ENCODE measurements around the gene OR13J1. TPM values are rescaled to one million over a fixed set of nuclear protein-coding genes. Genes with fewer than 3 reads are reported as not detected.

OR13J1 gene
- total RNA-seq, 1 donor from 2014 or later: not detected

- no peak overlapping the region for H3K4me3 ChIP-seq
- no peak overlapping the region for H3K27ac ChIP-seq
- ATAC-seq (no peak), DNase-seq (no peak)
- TF ChIP-seq, protein P1, sequence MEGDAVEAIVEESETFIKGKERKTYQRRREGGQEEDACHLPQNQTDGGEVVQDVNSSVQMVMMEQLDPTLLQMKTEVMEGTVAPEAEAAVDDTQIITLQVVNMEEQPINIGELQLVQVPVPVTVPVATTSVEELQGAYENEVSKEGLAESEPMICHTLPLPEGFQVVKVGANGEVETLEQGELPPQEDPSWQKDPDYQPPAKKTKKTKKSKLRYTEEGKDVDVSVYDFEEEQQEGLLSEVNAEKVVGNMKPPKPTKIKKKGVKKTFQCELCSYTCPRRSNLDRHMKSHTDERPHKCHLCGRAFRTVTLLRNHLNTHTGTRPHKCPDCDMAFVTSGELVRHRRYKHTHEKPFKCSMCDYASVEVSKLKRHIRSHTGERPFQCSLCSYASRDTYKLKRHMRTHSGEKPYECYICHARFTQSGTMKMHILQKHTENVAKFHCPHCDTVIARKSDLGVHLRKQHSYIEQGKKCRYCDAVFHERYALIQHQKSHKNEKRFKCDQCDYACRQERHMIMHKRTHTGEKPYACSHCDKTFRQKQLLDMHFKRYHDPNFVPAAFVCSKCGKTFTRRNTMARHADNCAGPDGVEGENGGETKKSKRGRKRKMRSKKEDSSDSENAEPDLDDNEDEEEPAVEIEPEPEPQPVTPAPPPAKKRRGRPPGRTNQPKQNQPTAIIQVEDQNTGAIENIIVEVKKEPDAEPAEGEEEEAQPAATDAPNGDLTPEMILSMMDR (IDR thresholded peaks at IDR 0.05): no peak
- H3K4me1 ChIP-seq: no peaks in the 10 kb centered on the region
- intact Hi-C loops (cut with DNase I): no loop called here
- H3K27me3 ChIP-seq: peaks cover 4% of the 10 kb centered on the region
- no peaks in the 10 kb centered on the region for H3K9me3 ChIP-seq
- no peaks in the 10 kb centered on the region for H3K36me3 ChIP-seq
These were observed 7.9 kb downstream of the OR13J1 start for GRCh38 chr9:35862328-35862727.

- DNase-seq: no peak
- intact Hi-C loops (cut with DNase I): no loop called here
- H3K9me3 ChIP-seq: no peaks in the 10 kb centered on the region
- H3K4me3 ChIP-seq: no peak overlapping the region
- no peak overlapping the region for H3K27ac ChIP-seq
- no peak for ATAC-seq
- TF ChIP-seq, protein P1 (IDR thresholded peaks at IDR 0.05): no peak
- no peaks in the 10 kb centered on the region for H3K4me1 ChIP-seq
- peaks cover 4% of the 10 kb centered on the region for H3K27me3 ChIP-seq
- H3K36me3 ChIP-seq: no peaks in the 10 kb centered on the region
These were observed 8.9 kb downstream of the OR13J1 start for GRCh38 chr9:35861161-35861897.

GRCh38 chr9:35859990-35860339, 10.2 kb downstream of the OR13J1 start:
- TF ChIP-seq, protein P1 (IDR thresholded peaks at IDR 0.05): no peak
- H3K27me3 ChIP-seq: peaks cover 4% of the 10 kb centered on the region
- no peaks in the 10 kb centered on the region for H3K4me1 ChIP-seq
- intact Hi-C loops (cut with DNase I): no loop called here
- DNase-seq (no peak), ATAC-seq (no peak)
- H3K9me3 ChIP-seq: no peaks in the 10 kb centered on the region
- no peak overlapping the region for H3K27ac ChIP-seq
- H3K36me3 ChIP-seq: no peaks in the 10 kb centered on the region
- H3K4me3 ChIP-seq: no peak overlapping the region

GRCh38 chr9:35859310-35859989, 10.8 kb downstream of the OR13J1 start:
- Histone ChIP-seq H3K27ac (no peak overlapping the region), H3K4me3 (no peak overlapping the region), H3K4me1 (no peaks in the 10 kb centered on the region), H3K36me3 (no peaks in the 10 kb centered on the region), H3K27me3 (peaks cover 4% of the 10 kb centered on the region), H3K9me3 (no peaks in the 10 kb centered on the region)
- TF ChIP-seq, protein P1 (IDR thresholded peaks at IDR 0.05): no peak
- DNase-seq (no peak), ATAC-seq (peak; percentile 33)
- intact Hi-C loops (cut with DNase I): no loop called here

DNA sequence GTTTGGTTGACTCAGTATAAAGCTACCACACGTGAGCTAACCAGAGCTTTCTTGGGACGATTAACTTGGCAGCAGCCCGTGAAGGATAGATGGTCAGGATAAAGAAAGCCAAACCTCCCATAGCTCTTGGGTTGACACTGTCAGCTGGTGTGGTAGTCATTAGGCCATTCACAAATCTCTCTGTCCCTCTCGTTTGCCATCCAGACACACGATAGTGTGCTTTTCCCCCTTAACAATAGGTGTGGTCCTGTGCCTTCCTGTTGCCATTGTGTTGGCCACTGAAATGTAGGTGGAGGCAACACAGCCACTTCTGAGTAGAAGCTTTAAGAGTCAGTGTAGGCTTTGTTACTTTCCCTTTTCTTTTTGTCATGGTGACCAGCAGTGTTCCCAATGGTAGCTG, 11.7 kb downstream of the OR13J1 start:
- no peaks in the 10 kb centered on the region for H3K27me3 ChIP-seq
- H3K27ac ChIP-seq: no peak overlapping the region
- no peak overlapping the region for H3K4me3 ChIP-seq
- TF ChIP-seq, protein P1 (IDR thresholded peaks at IDR 0.05): no peak
- no peaks in the 10 kb centered on the region for H3K4me1 ChIP-seq
- intact Hi-C loops (cut with DNase I): no loop called here
- DNase-seq (no peak), ATAC-seq (no peak)
- H3K9me3 ChIP-seq: no peaks in the 10 kb centered on the region
- no peaks in the 10 kb centered on the region for H3K36me3 ChIP-seq
